K562 (cell line): ENCODE data around the gene SMAD7. TPM values are rescaled to one million over a fixed set of nuclear protein-coding genes. Genes with fewer than 3 reads are reported as not detected.

Experiments
- ATAC-seq: fragments of 200-7000 bp; cut with Tn5 transposase; 3 replicates; pipeline ENCODE4 v1.9.1; 2020; ENCODE audit warnings: moderate library complexity
- BruUV-seq: library from RNA; stranded (reverse); fragments of 400-500 nt; replicated peaks from 2 replicates; lab custom pipeline; 2021; lab: Mats Ljungman, UMichigan
- CTCF ChIA-PET: fragments of 300-600 bp; formaldehyde crosslinking; extraction: SDS; loops from one replicate; lab custom pipeline; 2021; ENCODE audit warnings: low intra/inter-chr PET ratio; lab: Yijun Ruan, JAX
- POLR2A ChIA-PET: fragments of 300-600, 350-650 bp; sonication (Branson Sonifier 250); formaldehyde crosslinking; extraction: SDS; loops from one replicate; lab custom pipeline; 2021; ENCODE audit warnings: antibody characterized with exemption, inconsistent platforms; lab: Yijun Ruan, JAX
- DNase-seq, 4 experiments: peaks; one replicate each; pipeline versions ENCODE4 v3.0.0 to v3.0.0-alpha.2; 2011 to 2018; ENCODE audit warnings: low spot score in 3 of 4, mixed read lengths in 3 of 4; ENCODE audit errors: extremely low read depth in 1 of 4
- FAIRE-seq: peaks from 2 replicates; lab custom pipeline; 2011; peaks lifted over from hg19 to GRCh38; lab: Jason Lieb, UNC
- H2AFZ ChIP-seq: 2 replicates; pipeline ENCODE4 v1.6.0; 2011; ENCODE audit warnings: low read depth, low read length, control low read depth, inconsistent platforms
- H3K27ac ChIP-seq: fragments of 200-600 bp; 3 replicates; pipeline ENCODE4 v1.8.0; 2011; ENCODE audit warnings: low read depth, mild to moderate bottlenecking, control low read depth, inconsistent platforms, low read length, moderate library complexity, mixed read lengths; ENCODE audit errors: extremely low read depth
- H3K27me3 ChIP-seq, 2 experiments: fragments of 300-600 bp in 1 of 2; 2 replicates in 1 of 2; 3 replicates in 1 of 2; pipeline versions ENCODE4 v1.6.0 to v1.8.0; 2011; ENCODE audit warnings: inconsistent platforms in 2 of 2, low read length in 2 of 2, mild to moderate bottlenecking in 1 of 2, mixed read lengths in 1 of 2, moderate library complexity in 1 of 2; ENCODE audit not compliant: control insufficient read depth in 2 of 2, insufficient read depth in 2 of 2
- H3K36me3 ChIP-seq: fragments of 300-600 bp; 3 replicates; pipeline ENCODE4 v1.8.0; 2011; ENCODE audit warnings: mild to moderate bottlenecking, low read length, inconsistent platforms; ENCODE audit not compliant: control insufficient read depth, insufficient read depth
- H3K4me1 ChIP-seq, 2 experiments: fragments of 200-600 bp in 1 of 2; replicated peaks in 1 of 2; 2 replicates in 1 of 2; 3 replicates in 1 of 2; pipeline versions ENCODE4 v1.5.1 to v1.8.0; 2011; ENCODE audit warnings: inconsistent platforms in 2 of 2, low read length in 2 of 2, mild to moderate bottlenecking in 1 of 2, mixed read lengths in 1 of 2, moderate library complexity in 1 of 2; ENCODE audit not compliant: control insufficient read depth in 2 of 2, insufficient read depth in 2 of 2
- H3K4me2 ChIP-seq: 2 replicates; pipeline ENCODE4 v1.6.1; 2011; ENCODE audit warnings: low read length, control low read depth, inconsistent platforms, mixed read lengths; ENCODE audit not compliant: insufficient read depth
- H3K4me3 ChIP-seq: fragments of 200-600 bp; sonication (generic), shearing (Covaris generic); 2 replicates; pipeline ENCODE4 v1.5.1; 2016; ENCODE audit warnings: control low read depth, inconsistent platforms
- H3K79me2 ChIP-seq: fragments of 200-600 bp; 3 replicates; pipeline ENCODE4 v1.8.0; 2011; ENCODE audit warnings: low read length, inconsistent platforms; ENCODE audit not compliant: control insufficient read depth, insufficient read depth
- H3K9ac ChIP-seq, 2 experiments: 2 replicates each; pipeline versions ENCODE4 v1.6.0 to v1.6.1; 2011; ENCODE audit warnings: low read depth in 2 of 2, low read length in 2 of 2, control low read depth in 1 of 2, inconsistent platforms in 1 of 2, mild to moderate bottlenecking in 1 of 2, mixed read lengths in 1 of 2; ENCODE audit not compliant: insufficient read depth in 1 of 2
- H3K9me1 ChIP-seq: one replicate; pipeline ENCODE4 v1.6.0; 2011; ENCODE audit warnings: inconsistent platforms, mild to moderate bottlenecking, low read length, moderate library complexity; ENCODE audit not compliant: control insufficient read depth, insufficient read depth
- H3K9me3 ChIP-seq: replicated peaks from 2 replicates; pipeline ENCODE4 v1.5.1; 2011; ENCODE audit warnings: low read depth, low read length, inconsistent platforms; ENCODE audit not compliant: control insufficient read depth, insufficient read depth
- H4K20me1 ChIP-seq: replicated peaks from 2 replicates; pipeline ENCODE4 v1.6.1; 2011; ENCODE audit warnings: low read length, inconsistent platforms, mixed read lengths; ENCODE audit not compliant: control insufficient read depth, insufficient read depth
- GABPB2 ChIP-seq: fragments of 250-450 bp; sonication (Bioruptor Pico); conservative IDR thresholded peaks from 2 replicates; pipeline ENCODE4 v1.5.1; 2021; ENCODE audit warnings: mild to moderate bottlenecking
- POLR2AphosphoS5 ChIP-seq: IDR thresholded peaks from 2 replicates; pipeline ENCODE4 v1.6.1; 2011; ENCODE audit warnings: mild to moderate bottlenecking, low read depth, low read length, moderate library complexity; ENCODE audit not compliant: control insufficient read depth, insufficient read depth
- TAF9B ChIP-seq: fragments of 450-650 bp; IDR thresholded peaks from 2 replicates; pipeline ENCODE4 v1.6.1; 2018; ENCODE audit warnings: mild to moderate bottlenecking; ENCODE audit not compliant: partially characterized antibody
- WGBS: fragments of 100-300 bp; shearing (Covaris generic); methylation state at CpG from one replicate; pipeline ENCODE4 v1.1.6; 2016; ENCODE audit warnings: low coverage, mixed read lengths; ENCODE audit not compliant: insufficient coverage; ENCODE audit errors: missing lambda C conversion rate; 5-methylcytosine and 5-hydroxymethylcytosine counted together
- in situ Hi-C: fragments of 300-500 bp; cut with MboI; formaldehyde crosslinking; loops from 4 replicates; pipeline ENCODE4 v1.15.0; 2018; ENCODE audit warnings: inconsistent platforms, mixed read lengths
- intact Hi-C: fragments of 100-400 bp; cut with micrococcal nuclease; formaldehyde crosslinking; loops from 2 replicates; pipeline ENCODE4 v1.14.2; 2022
- polyA plus RNA-seq, 8 experiments: library from polyadenylated mRNA; depleted of rRNA in 4 of 8; stranded (reverse) in 5 of 8; unstranded in 3 of 8; fragments of >200 nt; fragmentation: Nextera tagmentation in 2 of 8; fragmentation: Illumina TruSeq in 1 of 8; extraction: Ambion mirVana in 2 of 8; extraction: Trizol in 1 of 8; gene quantifications; 2 replicates each; pipeline versions ENCODE4 v1.2.1 to v1.2.3, GENCODE V29; 2011 to 2014; ENCODE audit warnings: inconsistent platforms in 1 of 8, missing spikeins in 1 of 8
- total RNA-seq, 7 experiments: library from RNA; depleted of rRNA in 6 of 7; stranded (reverse); fragments of >200 nt in 6 of 7; fragmentation: Illumina TruSeq in 2 of 7; extraction: Trizol in 2 of 7; gene quantifications; 2 replicates each; pipeline versions ENCODE4 v1.2.1 to v1.2.3, GENCODE V29; 2011 to 2021; ENCODE audit warnings: low replicate concordance in 1 of 7
- TF ChIP-seq, protein P1 (sequence below): sonication (generic); formaldehyde crosslinking; IDR thresholded peaks from 2 replicates; pipeline ENCODE4 v1.8.1; 2023; ENCODE audit warnings: mild to moderate bottlenecking, missing genetic modification reagents

SMAD7 gene
- total and polyA plus RNA-seq, 9 of the 15 experiments (the other 6 are each of a cell fraction or from before 2014, with no cell fraction given) = 0.13 to 3.0 (median 1.6) TPM

GRCh38 chr18:48927286-48928080 lies 23.3 kb downstream of the SMAD7 start (continued):
- TF ChIP-seq GABPB2 = no peak

GRCh38 chr18:48926420-48926857 lies 24.3 kb downstream of the SMAD7 start:
- Histone ChIP-seq H3K36me3 (no peaks in the 10 kb centered on the region), H4K20me1 (no peaks in the 10 kb centered on the region), H3K79me2 (no peaks in the 10 kb centered on the region; the same call in 2 of the 3 replicates), H3K27me3 (no peaks in the 10 kb centered on the region), H3K4me2 (no peak overlapping the region), H3K4me1 (peaks cover 37 to 46% of the 10 kb centered on the region in 2 experiments), H3K9me1 (no peaks in the 10 kb centered on the region), H3K27ac (no peak overlapping the region), H3K9ac (no peak overlapping the region; a peak in 1 of 4 replicates), H3K9me3 (no peaks in the 10 kb centered on the region), H2AFZ (no peak overlapping the region), H3K4me3 (no peak overlapping the region)
- POLR2A ChIA-PET = no interaction called here
- no peak for DNase-seq
- intact Hi-C loops (no loop called here), in situ Hi-C loops (no loop called here)
- FAIRE-seq = no peak
- no TSS peak for BruUV-seq
- WGBS = 68% methylated on average over 8 of the region's 14 CpGs
- TF ChIP-seq POLR2AphosphoS5 = no peak
- TF ChIP-seq, protein P1, sequence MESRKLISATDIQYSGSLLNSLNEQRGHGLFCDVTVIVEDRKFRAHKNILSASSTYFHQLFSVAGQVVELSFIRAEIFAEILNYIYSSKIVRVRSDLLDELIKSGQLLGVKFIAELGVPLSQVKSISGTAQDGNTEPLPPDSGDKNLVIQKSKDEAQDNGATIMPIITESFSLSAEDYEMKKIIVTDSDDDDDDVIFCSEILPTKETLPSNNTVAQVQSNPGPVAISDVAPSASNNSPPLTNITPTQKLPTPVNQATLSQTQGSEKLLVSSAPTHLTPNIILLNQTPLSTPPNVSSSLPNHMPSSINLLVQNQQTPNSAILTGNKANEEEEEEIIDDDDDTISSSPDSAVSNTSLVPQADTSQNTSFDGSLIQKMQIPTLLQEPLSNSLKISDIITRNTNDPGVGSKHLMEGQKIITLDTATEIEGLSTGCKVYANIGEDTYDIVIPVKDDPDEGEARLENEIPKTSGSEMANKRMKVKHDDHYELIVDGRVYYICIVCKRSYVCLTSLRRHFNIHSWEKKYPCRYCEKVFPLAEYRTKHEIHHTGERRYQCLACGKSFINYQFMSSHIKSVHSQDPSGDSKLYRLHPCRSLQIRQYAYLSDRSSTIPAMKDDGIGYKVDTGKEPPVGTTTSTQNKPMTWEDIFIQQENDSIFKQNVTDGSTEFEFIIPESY = 0 out of 2 replicates have a peak, but pooled peaks have one; percentile 30
- TF ChIP-seq TAF9B = no peak
- CTCF ChIA-PET = no interaction called here
- ATAC-seq = no peak
